ENCODE measurements around the gene ASXL3.

The ASXL3 gene

GRCh38 chr18:33579349-33580215, 1.6 kb downstream of the ASXL3 start:
- peak in 14 of 42 donors; percentile 3 to 34 (median 14) for DNase-seq
- intact Hi-C loops (cut with DNase I): loop anchor here (10.0 kb wide), 1 partner anchor 165 kb away; no protein-coding TSS in a partner anchor

DNA sequence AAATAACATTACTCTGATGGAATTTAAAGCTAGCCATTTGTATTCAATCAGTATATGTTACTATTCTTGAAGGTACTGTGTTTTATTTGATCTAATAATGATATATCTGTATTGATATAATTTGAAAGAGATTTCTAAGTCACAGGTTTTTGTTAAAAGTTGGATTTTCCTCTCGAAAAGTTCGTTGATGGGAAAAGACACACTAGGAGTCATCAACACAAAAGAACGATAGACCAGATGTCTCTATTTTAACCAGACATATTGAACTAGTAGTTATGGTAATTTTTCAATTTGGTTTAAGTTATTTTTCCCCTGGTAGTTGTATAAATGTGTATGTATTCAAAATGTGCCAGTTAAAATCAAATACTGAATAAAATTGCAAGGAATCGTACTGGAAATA, 2.5 kb downstream of the ASXL3 start:
- intact Hi-C loops (cut with DNase I): no loop called here
- DNase-seq: no peak

GRCh38 chr18:33581856-33582255, 3.8 kb downstream of the ASXL3 start:
- intact Hi-C loops (cut with DNase I): no loop called here
- DNase-seq: peak in 26 of 42 donors; percentile 10 to 71 (median 30)

DNA sequence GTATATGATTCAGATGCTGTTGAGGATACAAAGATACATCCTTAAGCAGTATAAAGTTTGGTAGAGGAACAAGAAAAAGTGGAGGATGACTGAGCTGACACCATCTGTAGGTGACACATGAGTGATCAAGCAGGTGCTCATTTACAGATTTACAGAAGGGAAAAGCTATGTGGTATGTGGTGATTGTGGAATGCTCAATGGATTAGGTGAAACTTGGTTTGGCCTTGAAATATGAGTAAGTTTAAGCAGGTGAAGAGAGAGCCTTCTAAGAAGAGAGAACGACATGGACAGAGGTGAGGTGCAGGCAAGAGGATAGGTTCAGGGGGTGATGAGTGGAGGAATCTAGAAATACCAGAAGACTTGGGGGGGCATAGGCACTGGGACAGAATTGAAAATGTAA, 5.9 kb downstream of the ASXL3 start:
- intact Hi-C loops (cut with DNase I): no loop called here
- DNase-seq: no peak

DNA sequence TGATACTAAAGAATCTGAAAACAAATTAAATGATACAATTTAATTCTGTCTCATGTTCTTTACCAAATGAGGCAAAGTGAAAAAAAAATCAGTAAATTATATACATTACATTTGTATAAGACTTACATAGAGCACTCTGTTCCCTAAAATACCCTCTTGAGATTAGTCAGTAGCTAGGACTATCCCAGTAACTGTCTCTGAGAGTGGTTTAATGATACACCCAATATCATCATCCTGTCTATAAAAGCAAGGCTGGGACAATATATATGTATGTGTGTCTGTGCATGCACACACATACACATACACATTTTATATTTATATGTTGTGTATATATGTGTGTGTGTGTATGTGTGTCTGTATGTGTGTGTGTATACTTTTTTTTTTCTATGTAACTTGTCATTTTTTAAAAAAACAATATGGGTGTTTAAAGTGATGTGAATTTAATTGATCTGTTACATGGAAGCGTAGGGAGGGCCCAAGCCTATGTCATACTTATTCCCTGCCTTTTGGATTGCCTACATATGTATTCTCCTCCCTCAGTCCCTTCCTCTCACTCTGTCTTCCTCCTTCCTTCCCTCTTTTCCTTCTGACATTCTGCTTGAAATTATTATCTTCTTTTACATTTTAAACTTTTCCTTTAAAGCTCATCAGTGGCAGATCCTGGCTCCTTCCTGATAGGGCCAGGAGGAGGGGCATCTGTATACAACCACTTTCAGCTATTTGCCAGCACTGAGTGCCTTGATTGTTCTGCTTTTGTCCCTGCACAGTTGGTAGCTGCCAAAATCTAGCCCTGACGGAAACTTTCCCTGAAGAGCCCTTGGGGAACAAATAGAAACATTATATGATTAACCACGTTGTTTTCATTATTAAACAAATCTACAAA, 6.8 kb downstream of the ASXL3 start:
- intact Hi-C loops (cut with DNase I): no loop called here
- peak in 28 of 42 donors; percentile 9 to 71 (median 32) for DNase-seq

GRCh38 chr18:33585431-33585775, 7.4 kb downstream of the ASXL3 start:
- intact Hi-C loops (cut with DNase I): no loop called here
- DNase-seq: no peak

DNA sequence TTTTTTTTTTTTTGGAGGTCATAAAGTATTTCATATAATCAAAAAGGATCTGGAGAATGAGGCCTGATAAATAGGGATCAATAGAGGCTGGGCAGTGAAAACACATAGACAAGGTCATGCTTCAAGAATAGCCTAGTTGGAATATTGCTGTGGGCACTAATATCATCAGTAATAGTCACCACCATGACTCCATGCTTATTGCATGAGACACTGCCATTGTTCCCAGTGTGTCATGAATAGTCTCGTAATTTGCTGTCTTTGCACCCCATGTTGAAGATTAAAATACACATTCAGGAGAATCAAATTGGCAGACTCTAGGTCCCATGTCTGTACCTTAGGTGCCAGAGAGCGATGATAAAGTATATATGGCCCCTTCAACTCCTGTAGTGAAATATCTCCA, 10.3 kb downstream of the ASXL3 start:
- no peak for DNase-seq
- intact Hi-C loops (cut with DNase I): no loop called here

- no peak for DNase-seq
- intact Hi-C loops (cut with DNase I): no loop called here
Measured at GRCh38 chr18:33593261-33593660, 15.2 kb downstream of the ASXL3 start.

DNA sequence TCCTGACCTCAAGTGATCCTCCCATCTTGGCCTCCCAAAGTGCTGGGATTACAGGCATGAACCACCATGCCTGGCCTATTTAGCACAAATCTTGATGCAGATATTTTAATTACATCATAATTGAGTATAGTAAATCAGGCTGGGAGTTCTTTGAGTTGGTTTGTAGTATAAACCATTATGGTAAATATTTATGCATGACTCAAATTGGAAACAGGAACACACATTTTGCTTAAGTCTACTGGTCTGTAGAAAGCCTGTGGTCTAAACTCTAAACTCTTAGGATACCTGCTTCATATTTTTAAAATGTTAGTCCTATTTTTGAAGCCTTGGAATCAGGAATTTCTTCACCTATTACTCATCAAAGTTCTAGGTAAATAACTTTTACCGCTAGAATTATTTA, 16.8 kb downstream of the ASXL3 start:
- intact Hi-C loops (cut with DNase I): no loop called here
- DNase-seq: no peak

GRCh38 chr18:33596178-33596854, 18.3 kb downstream of the ASXL3 start:
- intact Hi-C loops (cut with DNase I): no loop called here
- DNase-seq: no peak

GRCh38 chr18:33600846-33601245, 22.8 kb downstream of the ASXL3 start:
- DNase-seq: no peak
- intact Hi-C loops (cut with DNase I): no loop called here

DNA sequence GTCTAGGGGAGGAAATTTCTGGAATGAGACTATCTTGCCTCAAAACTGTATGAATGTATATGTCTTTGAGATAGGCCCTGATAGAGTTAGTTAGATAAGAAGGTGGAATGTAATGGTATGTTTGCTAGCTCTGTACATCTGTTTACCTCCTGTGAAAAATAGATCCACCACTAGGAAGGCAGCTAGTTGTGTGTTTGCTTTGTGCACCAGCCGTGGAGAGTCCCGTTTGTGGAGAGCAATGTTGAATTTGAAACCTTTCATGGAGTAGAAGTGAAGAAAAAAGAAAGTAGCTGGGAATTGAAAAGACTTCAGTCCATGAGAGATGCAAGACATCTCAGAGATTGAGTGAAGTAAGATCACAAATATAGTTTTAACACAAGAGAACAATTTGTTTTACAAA, 25.4 kb downstream of the ASXL3 start:
- intact Hi-C loops (cut with DNase I): no loop called here
- DNase-seq: no peak

DNA sequence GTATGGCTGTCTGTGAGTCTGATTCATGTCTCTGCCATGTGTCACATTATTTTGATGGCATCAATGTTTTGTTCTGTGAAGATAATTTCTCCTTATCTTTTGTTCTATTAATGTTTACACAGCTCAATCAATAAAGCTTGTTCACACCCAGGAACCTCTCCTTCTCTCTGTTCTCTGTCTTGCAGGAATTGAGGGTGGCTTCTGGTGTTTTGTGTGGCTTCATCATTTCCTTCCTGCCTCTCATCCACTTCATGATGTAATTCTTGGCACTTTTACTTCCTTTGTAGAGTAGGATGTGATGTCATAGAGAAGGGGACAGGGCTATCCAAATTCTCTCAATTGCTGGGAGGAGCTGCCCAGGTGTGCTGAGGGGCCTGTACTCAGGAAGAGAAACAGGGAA, 27.2 kb downstream of the ASXL3 start:
- intact Hi-C loops (cut with DNase I): no loop called here
- DNase-seq: no peak

DNA sequence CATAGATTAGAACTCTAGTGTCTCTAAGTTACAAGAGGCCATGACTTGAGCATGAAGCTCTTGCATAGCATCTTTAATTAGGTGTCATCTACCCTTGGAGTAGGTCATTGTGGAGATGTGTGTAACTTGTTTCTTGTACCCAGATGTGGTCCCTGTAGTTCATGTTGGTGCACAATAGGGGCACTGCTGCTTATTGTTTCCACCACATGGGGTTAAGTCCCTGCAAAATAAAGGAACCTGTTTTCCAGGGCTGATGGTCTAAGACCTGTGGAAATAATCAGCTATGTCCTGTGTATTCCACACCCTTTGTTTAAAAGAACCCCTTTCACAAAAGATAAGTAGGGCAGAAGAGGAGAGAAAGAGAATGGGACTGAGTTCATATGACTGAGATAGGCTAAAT, 28.6 kb downstream of the ASXL3 start:
- DNase-seq: no peak
- intact Hi-C loops (cut with DNase I): no loop called here

GRCh38 chr18:33611525-33612135, 33.6 kb downstream of the ASXL3 start:
- intact Hi-C loops (cut with DNase I): no loop called here
- DNase-seq: no peak

GRCh38 chr18:33612632-33613031, 34.6 kb downstream of the ASXL3 start:
- no peak for DNase-seq
- intact Hi-C loops (cut with DNase I): no loop called here

DNA sequence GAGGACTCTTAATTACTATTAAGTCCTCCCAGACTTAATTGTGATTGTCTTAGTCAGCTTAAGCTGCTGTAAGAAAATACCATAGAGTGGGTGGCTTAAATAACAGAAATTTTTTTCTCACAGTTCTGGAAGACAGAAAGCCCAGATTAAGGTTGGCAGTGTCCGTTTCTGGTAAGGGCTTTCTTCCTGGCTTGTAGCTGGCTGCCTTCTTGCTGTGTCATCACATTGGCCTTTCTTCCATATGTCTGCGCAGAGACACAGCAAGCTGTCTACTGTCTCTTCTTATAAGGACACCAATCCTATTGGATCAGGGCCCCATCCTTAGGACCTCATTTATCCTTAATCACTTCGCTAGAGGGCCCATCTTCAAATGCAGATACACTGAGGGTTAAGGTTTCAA, 38.5 kb downstream of the ASXL3 start:
- intact Hi-C loops (cut with DNase I): no loop called here
- no peak for DNase-seq

DNA sequence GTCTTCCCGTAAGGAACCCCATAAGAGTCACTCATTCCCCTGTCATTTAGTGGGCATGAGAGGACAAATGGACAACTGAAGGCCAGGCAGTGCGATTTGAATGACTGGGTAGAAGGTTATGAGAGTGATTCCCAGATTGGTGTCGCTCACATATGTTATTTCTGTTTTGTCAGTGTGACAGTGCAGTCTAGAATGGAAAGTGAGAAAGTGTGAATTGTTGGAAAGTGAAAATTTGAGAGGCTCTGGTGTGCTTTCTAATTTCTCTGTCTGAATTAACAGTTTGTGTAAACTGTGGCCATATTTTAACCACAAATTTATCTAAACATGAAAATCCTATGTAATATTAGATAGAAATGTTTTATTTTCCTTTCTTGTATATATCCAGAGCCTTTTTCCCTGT, 49.1 kb downstream of the ASXL3 start:
- DNase-seq: no peak
- intact Hi-C loops (cut with DNase I): no loop called here

DNA sequence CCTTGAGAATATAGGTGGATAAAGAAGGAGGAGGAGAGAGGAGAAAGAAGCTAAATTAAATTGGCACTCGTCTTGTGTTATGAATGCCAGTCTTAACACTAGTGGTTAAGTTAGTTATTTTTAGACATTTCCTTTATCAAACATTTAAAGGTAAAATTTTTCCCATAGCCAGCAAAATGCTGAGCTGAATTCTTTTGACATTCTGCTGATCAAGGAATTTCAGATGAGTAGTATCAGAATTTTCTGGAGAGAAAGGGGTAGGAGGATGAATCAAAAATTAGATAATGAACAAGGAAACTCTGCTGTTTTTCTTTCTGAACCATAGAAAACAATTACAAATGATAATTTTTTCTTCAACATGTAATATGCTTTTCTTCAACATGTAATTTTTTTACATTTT, 52.5 kb downstream of the ASXL3 start:
- intact Hi-C loops (cut with DNase I): no loop called here

More for the DNA sequence above, 52.5 kb downstream of the ASXL3 start:
- no peak for DNase-seq

Measured in head of caudate nucleus (tissue), 42 donors.